NCI-H1105 treated with DMSO at 0.1 percent for 48 hours (cell line): ENCODE results near the gene TUB.

Experiments used
- DNase-seq: peaks from one replicate; lab custom pipeline; 2025; lab: John Stamatoyannopoulos, UW

TUB gene

DNA sequence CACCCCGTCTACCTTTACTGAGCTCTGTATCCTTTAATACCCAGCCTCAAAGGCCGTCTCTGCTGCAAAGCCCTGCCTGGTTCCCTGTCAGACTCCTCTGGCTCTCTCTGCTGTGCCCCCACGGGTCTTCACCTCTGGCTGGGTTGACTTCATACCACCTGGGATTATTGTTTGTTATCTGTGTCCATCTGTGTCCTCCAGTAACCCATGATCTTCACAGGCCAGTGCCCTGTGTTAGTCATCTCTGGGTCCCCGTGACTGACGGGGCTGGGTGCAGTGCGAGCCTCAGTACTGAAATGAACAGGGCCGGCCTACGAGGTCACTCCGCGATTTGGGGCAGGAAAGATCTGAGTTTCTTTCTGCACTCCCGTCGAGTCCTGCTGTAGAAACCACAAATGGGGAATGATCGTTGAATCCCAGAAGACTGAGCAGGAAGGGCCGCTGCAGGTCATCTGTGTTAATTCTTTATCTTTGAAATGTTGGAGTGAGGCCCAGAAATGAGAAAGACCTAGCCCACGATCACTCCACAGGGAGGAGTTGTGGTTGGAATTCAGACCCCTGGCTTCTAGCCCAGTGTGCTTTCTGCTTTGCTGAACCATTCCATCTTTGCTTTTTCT lies 12.3 kb upstream of the TUB start:
- DNase-seq: peak; percentile 72

DNA sequence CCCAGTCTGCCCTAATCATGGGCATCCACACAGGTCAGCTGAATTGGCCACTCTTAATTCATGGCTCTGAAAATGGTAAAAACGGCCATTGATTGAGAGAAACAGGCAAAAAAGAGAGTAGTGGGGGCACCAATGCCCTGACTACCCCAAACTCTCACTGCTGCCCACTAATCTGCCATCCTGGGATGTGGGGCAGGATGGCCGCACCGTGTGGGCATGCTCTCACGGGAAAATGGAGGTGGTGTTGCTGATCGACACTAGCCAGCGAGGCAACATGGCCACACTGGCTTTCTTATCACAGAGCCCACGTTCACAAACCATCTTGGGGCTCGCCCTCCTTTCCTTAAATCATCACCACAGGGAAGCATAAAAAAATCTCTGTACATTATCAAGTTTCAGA lies 11.2 kb upstream of the TUB start:
- DNase-seq: no peak

DNA sequence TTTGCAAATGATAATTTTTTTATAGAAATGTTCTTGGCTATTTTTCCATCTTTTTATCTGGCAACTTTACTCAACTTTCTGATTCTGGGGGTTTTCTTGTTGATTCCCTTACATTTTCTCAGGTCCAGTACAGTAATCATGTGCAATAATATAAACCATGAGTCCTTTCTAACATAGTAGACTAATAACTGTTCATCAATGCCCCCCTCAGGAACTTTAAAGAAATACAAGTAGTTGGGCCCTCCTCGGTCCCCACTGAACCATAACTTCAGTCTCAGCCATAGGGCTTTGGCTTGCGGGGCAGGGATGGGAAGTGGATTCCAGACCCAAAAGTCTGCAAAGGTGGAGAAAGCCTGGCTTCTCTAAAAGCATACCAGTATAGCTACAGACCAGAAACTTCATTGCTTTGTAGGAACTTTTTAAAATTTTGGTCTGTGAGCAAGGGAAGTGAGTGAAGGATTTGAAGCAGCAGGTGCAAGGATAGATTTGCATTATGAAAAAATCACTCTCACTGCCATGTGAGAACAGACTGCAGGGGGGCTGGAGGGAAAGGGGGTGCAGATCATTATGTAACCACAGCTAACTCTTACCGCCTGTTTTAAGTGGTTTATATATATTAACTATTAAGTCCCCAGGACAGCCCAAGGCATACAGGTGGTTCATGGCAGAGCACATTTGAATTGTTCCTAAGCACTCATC lies 10.4 kb upstream of the TUB start:
- peak; percentile 28 for DNase-seq

DNA sequence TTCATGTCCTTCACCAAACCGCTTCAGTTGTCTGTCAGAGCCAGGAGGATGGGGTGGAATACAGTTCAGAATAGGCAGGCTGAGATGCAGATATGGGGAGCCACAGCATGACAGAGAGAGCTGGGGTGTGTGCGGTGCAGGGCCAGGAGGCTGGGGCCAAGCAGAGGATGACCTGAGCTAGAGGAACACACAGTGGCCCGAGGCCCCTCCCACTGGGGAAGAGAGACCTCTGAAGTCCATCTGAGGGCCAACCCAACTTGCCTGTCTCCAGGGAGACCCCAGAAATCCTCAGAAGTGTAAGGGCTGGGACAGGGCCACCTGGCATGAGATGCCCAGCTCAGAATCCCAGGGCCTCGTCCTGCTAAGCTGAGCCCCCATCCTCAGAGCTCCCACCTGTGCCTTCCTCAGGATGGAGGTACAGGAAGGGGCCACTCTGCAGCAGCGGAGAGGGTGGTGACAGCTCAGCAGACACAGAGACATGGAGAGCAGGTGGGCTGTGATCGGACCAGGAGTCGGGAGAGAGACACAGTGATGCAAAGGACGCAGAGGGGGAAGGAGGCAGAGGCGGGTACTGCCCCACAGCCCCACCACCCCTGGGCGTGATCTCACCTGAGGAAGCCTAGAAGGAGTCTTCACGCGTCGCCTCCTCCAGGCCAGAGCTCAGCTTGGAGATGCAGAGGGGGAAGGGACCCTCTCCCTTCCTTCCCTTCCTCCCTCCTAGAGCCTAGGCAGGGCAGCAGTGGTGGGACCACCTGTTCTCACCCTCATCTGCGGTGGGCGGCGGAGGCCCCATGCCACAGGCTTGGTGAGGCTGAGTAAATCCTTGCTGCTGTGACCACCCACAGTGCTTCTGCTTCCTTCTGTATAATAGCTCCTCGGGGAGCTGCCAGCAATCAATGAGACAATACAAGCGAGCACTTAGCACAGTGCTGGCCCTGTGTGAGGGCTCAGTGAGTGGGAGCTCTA lies 9.1 kb upstream of the TUB start:
- no peak for DNase-seq

DNA sequence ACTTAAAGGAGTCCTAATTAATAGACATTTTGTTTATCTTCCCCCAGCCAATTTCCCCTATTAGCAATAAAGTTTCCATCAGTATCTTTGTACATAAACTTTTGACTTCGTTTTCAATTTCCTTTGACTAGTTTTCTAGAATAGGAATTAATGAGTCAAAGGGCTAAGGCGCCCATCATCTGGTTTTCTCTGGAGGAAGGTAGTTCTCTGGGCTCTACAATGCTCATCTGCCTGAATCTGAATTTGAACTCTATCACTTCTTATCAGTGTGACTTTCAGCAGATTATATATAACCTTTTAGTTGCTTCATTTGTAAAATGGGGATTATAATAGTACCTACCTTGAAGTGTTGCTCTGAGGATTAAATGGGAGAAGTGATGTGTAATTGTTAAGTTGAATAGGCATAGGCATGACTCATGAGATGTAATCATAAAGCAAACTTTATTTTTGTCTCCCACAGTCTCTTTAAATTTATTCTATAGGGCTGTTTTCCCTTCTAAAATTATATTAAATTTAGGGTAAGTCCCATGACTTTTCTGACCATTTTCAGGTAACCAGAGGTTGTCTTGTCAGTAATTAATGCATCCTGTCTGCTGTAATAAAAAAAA lies 5.8 kb upstream of the TUB start:
- no peak for DNase-seq

- no peak for DNase-seq
These were observed 1.8 kb upstream of the TUB start for GRCh38 chr11:8079111-8079675.

DNA sequence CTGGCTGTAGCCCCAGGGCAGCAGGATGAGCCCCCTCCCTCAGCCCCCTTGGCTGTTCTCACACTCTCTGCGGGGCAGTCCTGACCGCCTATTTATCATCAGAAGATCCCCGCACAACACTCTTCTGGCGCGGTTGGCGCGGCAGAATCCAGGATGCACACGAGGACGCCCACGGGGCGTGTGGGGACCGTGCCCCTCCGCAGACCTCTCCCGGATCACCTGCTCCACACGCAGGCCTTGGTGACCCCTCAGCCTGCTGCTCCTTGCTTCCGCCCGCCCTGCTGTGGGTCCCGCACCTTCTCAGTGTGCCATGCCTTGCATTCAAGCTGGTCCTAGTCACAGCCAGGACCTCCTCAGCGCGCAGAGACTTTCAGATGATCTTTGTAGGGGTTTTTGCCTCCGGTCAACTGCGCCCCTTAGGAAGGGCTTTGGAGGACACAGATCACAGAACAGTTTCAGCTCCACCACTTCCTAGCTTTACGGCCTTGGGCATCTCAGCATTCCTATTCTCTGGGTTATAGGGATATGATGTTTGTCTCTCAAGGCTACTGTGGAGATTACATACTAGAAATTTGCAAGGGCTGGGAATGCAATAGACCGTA lies 841 bp upstream of the TUB start:
- no peak for DNase-seq

DNA sequence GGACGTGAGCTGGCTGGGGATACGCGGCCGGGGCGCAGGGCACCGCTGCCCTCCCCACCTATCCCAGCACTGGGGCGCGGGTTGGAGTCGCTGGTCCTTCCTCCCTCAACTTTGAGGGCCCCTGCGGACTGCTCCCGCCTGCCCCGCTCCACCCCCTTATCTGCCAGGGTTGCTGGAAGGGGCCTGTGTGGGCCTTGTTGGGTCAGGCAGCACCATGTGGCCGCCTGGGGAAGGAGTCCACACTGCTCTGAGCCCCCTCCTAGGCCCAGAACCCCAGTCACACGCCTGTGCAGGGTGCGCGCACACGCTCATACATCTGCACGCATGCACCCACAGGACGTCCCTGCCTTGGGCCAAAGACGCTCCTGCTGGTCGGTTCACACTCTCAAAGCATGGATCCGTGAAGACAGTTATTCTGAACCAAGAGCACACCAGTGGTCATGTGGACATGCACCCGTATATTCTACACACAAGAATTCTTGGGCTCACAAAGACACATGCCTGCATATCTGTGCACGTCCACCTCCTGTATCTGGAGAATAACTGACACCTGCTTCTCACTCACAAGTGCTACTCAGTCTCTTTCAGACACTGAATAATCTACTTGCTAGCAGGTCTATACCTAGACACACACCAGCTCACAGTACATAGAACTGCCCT lies 710 bp downstream of the TUB start:
- DNase-seq: peak; percentile 37

DNA sequence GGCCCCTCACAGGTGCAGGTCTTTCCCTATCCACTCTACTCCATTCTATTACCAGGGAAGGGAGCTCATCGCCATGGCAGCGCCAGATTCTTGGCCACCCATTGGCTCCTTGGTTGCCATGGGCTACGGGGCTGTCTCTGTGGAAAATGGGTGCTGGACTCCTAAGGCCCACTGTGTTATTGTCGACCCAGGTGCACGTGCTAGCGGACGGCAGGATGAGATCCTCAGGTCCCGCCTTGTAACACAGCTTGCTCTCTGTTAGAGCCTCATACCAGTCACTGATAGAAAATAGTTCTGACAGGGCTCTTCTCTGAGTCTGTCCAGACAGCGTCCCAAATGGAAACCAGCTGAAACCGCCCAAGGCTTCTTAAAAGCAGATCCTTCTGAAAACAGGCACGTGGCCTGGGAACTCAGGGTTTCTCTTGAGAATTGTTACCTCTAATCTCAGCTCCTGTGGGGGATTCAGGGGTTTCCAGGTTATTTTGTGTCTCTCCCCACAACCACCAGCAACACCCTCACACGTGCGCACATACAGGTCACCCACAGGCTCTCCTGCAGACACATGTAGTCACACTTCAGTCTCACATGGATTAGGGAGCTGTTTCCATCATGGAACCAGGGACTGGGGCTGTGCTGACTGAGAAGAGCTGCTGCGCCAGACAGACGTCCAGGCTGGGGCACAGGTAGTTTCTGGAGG lies 1.5 kb downstream of the TUB start:
- DNase-seq: peak; percentile 54

DNA sequence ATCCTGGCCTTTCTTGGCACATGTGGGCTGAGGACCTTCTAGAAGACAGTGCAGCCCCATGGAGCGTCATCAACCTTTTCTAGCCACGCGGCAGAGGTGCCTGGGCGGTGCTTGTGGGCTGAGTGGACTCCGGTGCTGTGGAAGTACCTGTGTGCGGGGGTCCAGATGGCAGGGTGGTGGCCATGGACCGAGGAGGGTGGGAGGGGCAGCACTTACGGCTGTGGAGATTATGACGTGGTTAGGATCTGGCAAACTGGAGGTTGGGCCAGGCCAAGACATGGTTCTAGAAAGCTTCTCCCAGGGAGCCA lies 2.0 kb downstream of the TUB start:
- DNase-seq: no peak

- no peak for DNase-seq
These were observed 2.9 kb downstream of the TUB start for GRCh38 chr11:8083871-8084281.

- no peak for DNase-seq
These were observed 3.3 kb downstream of the TUB start for GRCh38 chr11:8084352-8084751.

DNA sequence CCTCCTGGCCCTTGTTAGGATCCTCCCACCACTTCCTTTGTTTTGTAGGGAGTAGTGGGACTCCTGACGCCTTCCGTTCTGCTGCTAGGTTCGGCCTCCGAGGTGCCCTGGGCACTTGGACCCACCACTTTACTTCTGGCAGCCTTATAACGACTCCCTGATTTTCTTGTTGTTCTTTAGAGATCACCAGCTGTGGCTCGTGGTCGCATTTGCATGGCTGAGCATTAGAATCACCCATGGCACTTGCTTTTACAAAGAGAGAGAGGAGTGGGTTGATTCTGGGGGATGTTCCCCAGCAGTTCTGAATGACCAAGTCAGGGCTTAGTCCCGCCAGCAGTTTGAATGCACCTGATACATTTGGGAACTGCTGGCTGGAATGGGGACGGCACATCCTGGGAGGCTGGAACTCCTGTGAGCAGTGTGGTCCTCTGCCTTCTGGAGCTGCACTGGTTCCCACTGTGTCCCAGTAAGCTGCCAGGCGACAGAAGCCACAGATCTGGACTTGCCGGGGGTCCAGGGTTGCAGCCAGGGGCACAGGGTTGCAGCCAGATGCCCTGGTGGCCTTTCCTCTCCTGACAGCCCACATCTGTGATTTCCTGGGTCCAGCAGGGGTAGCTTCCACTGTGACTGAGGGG lies 4.1 kb downstream of the TUB start:
- no peak for DNase-seq

DNA sequence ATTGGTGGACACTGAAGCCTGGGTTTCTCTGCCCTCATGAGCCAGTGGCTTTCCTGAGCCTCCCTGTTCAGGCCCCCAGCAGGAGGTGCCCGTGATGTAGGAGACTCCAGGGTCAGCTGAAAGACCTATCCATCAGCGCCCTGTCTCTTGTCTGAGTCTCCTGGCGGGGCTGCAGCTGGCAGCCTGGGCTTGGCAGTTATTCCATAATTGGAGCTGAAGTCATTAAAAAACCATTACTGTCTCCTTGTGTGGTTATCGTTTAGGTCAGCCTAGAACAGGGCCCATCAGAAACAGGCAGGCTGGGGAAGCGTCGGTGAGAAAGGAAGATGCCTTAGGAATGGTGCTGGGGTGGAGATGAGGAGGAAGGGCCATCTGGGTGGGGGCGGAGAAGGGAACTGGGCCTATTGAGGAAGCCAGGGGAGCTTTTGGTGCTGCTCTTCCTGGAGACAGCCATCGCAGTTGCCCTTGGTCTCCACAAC lies 5.0 kb downstream of the TUB start:
- DNase-seq: peak; percentile 94

DNA sequence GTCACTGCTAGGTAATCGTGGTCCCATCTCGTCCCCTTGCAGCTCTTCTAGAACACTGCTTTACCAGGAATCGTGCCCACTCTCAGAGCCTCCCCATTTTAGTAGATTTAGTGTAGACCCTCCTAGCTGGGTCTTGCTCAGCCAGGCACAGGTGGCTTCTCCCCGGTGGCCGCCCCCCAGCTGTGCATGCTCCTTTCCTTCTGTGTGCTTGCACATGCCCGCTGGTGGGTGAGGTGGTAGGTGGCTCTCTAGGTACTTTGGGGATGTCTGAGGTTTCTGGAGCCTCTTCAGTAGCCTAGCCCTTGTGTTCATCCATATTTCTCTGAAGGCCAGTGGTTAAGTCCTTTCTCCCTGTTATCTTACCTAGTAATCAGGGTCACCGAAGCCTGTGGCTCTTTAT lies 5.6 kb downstream of the TUB start:
- DNase-seq: no peak

- DNase-seq: no peak
These were observed 6.2 kb downstream of the TUB start for GRCh38 chr11:8087185-8087584.

DNA sequence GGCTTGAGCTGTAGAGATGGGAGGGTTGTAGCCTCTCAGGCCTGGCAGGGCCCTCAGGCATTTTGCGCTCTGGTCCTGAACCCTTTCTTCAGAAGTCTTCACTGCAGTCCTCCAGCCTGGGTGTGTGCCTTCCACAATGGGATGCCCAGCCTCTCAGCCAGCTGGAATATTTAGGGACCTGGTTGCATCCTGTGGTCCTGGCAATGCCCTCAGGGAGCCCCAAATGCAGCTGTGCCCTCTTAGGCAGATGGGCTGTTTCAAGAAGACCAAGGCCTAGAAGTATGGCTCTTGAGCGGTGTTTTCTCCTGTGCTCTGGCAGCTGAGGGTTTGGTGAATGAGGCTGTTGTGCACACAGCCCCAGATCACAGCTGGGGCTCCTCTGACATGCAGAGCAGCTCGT lies 6.7 kb downstream of the TUB start:
- no peak for DNase-seq

- no peak for DNase-seq
These were observed 8.9 kb downstream of the TUB start for GRCh38 chr11:8089791-8090510.

GRCh38 chr11:8090756-8091155 lies 9.7 kb downstream of the TUB start:
- peak; percentile 37 for DNase-seq
